Spleen (tissue), 7 donors: ENCODE data around the gene FAF1.

Experiments used
- POLR2A ChIP-seq, 3 donors: fragments of 450-650 bp; IDR thresholded peaks; one replicate each; pipeline ENCODE4 v1.5.1; 2017; ENCODE audit warnings: antibody characterized with exemption in 3 of 3, mild to moderate bottlenecking in 1 of 3
- TF ChIP-seq, protein P1 (sequence below), 11 experiments: fragments of 200-600 bp in 7 of 11; fragments of 450-650 bp in 4 of 11; sonication (generic) in 4 of 11; IDR thresholded peaks in 8 of 11; conservative IDR thresholded peaks in 3 of 11; 1 replicate in 7 of 11; 2 replicates in 4 of 11; pipeline versions ENCODE4 v1.4.0 to v1.8.0; 2016 to 2021; ENCODE audit warnings: antibody characterized with exemption in 11 of 11, inconsistent platforms in 4 of 11, mild to moderate bottlenecking in 1 of 11
- donor health status: DM: no; HTN: no; CAD: no; lungs with moderate emphysema.
- donor health status: DM: no; HTN: no; CAD: no.
- donor health status: DM: no; HTN: no; CAD: no.

DNA sequence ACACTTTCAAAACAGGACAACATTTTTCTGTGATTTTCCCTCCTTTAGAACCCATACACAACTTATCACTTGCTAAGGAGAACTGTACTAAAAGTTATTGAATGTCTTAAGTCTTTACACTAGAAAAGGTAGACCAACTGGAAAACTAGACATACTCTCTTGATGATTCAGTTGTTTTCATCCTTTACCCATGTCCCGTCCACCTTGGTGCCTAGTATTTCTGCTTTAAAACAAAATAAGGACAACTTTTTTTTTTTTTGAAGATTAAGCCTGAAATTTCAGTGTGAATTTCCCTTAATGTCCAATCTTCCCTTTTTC, 14.5 kb upstream of the FAF1 start:
- TF ChIP-seq, protein P1, sequence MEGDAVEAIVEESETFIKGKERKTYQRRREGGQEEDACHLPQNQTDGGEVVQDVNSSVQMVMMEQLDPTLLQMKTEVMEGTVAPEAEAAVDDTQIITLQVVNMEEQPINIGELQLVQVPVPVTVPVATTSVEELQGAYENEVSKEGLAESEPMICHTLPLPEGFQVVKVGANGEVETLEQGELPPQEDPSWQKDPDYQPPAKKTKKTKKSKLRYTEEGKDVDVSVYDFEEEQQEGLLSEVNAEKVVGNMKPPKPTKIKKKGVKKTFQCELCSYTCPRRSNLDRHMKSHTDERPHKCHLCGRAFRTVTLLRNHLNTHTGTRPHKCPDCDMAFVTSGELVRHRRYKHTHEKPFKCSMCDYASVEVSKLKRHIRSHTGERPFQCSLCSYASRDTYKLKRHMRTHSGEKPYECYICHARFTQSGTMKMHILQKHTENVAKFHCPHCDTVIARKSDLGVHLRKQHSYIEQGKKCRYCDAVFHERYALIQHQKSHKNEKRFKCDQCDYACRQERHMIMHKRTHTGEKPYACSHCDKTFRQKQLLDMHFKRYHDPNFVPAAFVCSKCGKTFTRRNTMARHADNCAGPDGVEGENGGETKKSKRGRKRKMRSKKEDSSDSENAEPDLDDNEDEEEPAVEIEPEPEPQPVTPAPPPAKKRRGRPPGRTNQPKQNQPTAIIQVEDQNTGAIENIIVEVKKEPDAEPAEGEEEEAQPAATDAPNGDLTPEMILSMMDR (IDR thresholded peaks at IDR 0.05 in 8 of 11, conservative IDR thresholded peaks at IDR 0.05 in 3 of 11): no peak
- TF ChIP-seq POLR2A (IDR thresholded peaks at IDR 0.05): no peak
